HFF-Myc (cell line): Measurements from ENCODE around the gene C2orf42.

Experiments
- DNase-seq: peaks from one replicate; pipeline ENCODE4 v3.0.0-alpha.2; 2011; ENCODE audit warnings: low read depth; ENCODE audit errors: extremely low read depth
- H3K4me3 ChIP-seq: replicated peaks from 2 replicates; pipeline ENCODE4 v1.5.1; 2011; ENCODE audit warnings: low read depth, mild to moderate bottlenecking, control low read depth, low read length
- TF ChIP-seq, protein P1 (sequence below): IDR thresholded peaks from 2 replicates; pipeline ENCODE4 v1.5.1; 2012; ENCODE audit warnings: mild to moderate bottlenecking, low read depth, low read length, control low read depth; ENCODE audit errors: missing control alignments

Gene C2orf42

DNA sequence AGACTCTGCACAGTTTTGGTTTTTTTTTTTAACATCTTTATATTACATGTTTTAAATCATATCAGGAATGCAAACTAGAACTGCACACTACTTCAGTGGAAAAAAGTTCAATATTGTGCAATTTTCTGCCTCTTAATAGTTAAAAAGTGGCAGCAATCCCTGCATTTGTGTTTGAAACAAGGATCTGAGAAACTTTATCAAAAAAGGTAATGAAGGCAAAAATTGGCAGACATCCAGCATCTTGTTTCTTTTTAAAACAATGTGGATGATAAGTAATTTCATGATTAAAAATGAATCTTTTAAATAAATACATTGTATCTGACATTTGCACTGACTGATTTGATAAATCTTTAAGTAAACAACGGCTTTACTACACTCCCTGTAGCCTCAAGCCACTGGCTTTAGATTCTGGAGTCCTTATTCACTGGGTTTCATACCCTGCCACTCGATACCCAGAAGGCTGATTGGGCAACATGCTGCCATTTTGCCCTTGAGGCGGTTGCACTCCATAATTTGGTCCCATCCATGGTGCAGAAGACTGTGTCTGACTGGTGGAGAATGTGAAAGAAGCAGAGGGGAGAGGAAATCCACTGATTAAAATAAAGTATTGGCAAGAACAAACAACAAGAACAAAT, 21.6 kb upstream of the C2orf42 start:
- H3K4me3 ChIP-seq, result no peak overlapping the region
- TF ChIP-seq, protein P1, sequence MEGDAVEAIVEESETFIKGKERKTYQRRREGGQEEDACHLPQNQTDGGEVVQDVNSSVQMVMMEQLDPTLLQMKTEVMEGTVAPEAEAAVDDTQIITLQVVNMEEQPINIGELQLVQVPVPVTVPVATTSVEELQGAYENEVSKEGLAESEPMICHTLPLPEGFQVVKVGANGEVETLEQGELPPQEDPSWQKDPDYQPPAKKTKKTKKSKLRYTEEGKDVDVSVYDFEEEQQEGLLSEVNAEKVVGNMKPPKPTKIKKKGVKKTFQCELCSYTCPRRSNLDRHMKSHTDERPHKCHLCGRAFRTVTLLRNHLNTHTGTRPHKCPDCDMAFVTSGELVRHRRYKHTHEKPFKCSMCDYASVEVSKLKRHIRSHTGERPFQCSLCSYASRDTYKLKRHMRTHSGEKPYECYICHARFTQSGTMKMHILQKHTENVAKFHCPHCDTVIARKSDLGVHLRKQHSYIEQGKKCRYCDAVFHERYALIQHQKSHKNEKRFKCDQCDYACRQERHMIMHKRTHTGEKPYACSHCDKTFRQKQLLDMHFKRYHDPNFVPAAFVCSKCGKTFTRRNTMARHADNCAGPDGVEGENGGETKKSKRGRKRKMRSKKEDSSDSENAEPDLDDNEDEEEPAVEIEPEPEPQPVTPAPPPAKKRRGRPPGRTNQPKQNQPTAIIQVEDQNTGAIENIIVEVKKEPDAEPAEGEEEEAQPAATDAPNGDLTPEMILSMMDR, result no peak
- DNase-seq, result no peak

- no peak overlapping the region for H3K4me3 ChIP-seq
- TF ChIP-seq, protein P1, result no peak
- DNase-seq, result no peak
Observed at GRCh38 chr2:70211595-70211994, 20.8 kb upstream of the C2orf42 start.

DNA sequence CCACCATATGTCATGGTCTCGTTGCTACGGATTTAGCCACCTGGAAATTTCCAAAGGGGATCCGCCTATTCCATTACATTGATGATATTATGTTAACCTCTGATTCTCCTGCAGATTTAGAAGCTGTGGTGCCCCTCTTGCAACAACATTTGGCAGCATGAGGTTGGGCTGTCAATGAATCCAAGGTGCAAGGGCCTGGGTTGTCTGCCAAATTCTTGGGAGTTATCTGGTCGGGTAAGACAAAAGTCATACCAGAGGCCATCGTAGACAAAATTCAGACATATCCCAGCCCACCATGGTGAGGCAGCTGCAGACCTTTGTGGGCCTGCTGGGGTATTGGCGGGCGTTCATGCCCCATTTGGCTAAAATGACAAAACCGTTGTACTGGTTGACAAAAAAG, 13.6 kb upstream of the C2orf42 start:
- no peak for DNase-seq
- no peak overlapping the region for H3K4me3 ChIP-seq
- TF ChIP-seq, protein P1, result no peak

DNA sequence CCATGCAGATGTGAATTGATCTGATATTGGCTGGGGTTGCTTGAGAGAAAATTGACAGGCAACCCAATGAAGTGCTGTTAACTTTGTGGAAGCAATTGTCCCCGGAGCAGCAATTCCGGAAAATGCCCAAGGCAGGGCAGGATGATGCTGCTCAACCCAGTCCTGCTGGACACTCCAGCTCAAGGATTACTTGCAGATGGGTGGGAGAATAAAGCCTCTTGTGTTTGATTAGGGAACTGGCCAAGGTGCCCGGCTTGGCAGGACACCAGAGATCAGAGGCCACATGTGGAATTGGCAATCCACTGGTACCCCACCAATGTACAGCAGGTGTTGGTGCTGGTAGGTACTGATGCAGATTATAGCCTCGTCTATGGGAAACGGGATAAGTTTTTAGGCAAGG, 12.3 kb upstream of the C2orf42 start:
- no peak for DNase-seq
- H3K4me3 ChIP-seq, result no peak overlapping the region
- TF ChIP-seq, protein P1, result no peak

GRCh38 chr2:70202236-70202806, 11.5 kb upstream of the C2orf42 start:
- no peak for DNase-seq
- TF ChIP-seq, protein P1, result no peak
- H3K4me3 ChIP-seq, result no peak overlapping the region

GRCh38 chr2:70201831-70202230, 11.0 kb upstream of the C2orf42 start:
- H3K4me3 ChIP-seq, result no peak overlapping the region
- TF ChIP-seq, protein P1, result no peak
- no peak for DNase-seq
